Measurements from ENCODE around the gene LDLRAD4.

The LDLRAD4 gene

GRCh38 chr18:13562494-13563029 is 344.0 kb downstream of the LDLRAD4 start:
- no peak overlapping the region for H3K9ac ChIP-seq (ENCODE audit: low read length)
- H3K9me3 ChIP-seq (ENCODE audit: control insufficient read depth, low read length): no peaks in the 10 kb centered on the region
- H3K27me3 ChIP-seq (replicated peaks; ENCODE audit: control insufficient read depth, insufficient read depth, low read length): peaks cover 8% of the 10 kb centered on the region
- no peak for DNase-seq (ENCODE audit: low read depth)
- no peak overlapping the region for H3K4me3 ChIP-seq (ENCODE audit: low read length)
- H3K36me3 ChIP-seq (ENCODE audit: control insufficient read depth, insufficient read depth, low read length, severe bottlenecking): no peaks in the 10 kb centered on the region
- H3K4me1 ChIP-seq (ENCODE audit: control insufficient read depth, insufficient read depth, low read length): peaks cover 8% of the 10 kb centered on the region

- no peak for DNase-seq (ENCODE audit: low read depth)
- Histone ChIP-seq H3K9me3 (ENCODE audit: control insufficient read depth, low read length) (no peaks in the 10 kb centered on the region), H3K4me1 (ENCODE audit: control insufficient read depth, insufficient read depth, low read length) (peaks cover 16% of the 10 kb centered on the region), H3K27me3 (replicated peaks; ENCODE audit: control insufficient read depth, insufficient read depth, low read length) (peaks cover 8% of the 10 kb centered on the region), H3K9ac (ENCODE audit: low read length) (no peak overlapping the region), H3K36me3 (ENCODE audit: control insufficient read depth, insufficient read depth, low read length, severe bottlenecking) (no peaks in the 10 kb centered on the region), H3K4me3 (ENCODE audit: low read length) (no peak overlapping the region)
Observed at GRCh38 chr18:13563390-13563805, 344.8 kb downstream of the LDLRAD4 start.

GRCh38 chr18:13564579-13564978 is 346.0 kb downstream of the LDLRAD4 start:
- no peak overlapping the region for H3K9ac ChIP-seq (ENCODE audit: low read length)
- H3K9me3 ChIP-seq (ENCODE audit: control insufficient read depth, low read length): no peaks in the 10 kb centered on the region
- H3K4me3 ChIP-seq (ENCODE audit: low read length): no peak overlapping the region

GRCh38 chr18:13565228-13565627 is 346.7 kb downstream of the LDLRAD4 start:
- Histone ChIP-seq H3K4me1 (ENCODE audit: control insufficient read depth, insufficient read depth, low read length) (peaks cover 23% of the 10 kb centered on the region), H3K27me3 (replicated peaks; ENCODE audit: control insufficient read depth, insufficient read depth, low read length) (peaks cover 8% of the 10 kb centered on the region), H3K9me3 (ENCODE audit: control insufficient read depth, low read length) (no peaks in the 10 kb centered on the region), H3K4me3 (ENCODE audit: low read length) (no peak overlapping the region), H3K36me3 (ENCODE audit: control insufficient read depth, insufficient read depth, low read length, severe bottlenecking) (no peaks in the 10 kb centered on the region), H3K9ac (ENCODE audit: low read length) (no peak overlapping the region)
- no peak for DNase-seq (ENCODE audit: low read depth)

More at GRCh38 chr18:13564579-13564978, 346.0 kb downstream of the LDLRAD4 start:
- Histone ChIP-seq H3K4me1 (ENCODE audit: control insufficient read depth, insufficient read depth, low read length) (peaks cover 23% of the 10 kb centered on the region), H3K27me3 (replicated peaks; ENCODE audit: control insufficient read depth, insufficient read depth, low read length) (peaks cover 8% of the 10 kb centered on the region), H3K36me3 (ENCODE audit: control insufficient read depth, insufficient read depth, low read length, severe bottlenecking) (no peaks in the 10 kb centered on the region)
- DNase-seq (ENCODE audit: low read depth): no peak

GRCh38 chr18:13566941-13567746 is 348.6 kb downstream of the LDLRAD4 start:
- H3K36me3 ChIP-seq (ENCODE audit: control insufficient read depth, insufficient read depth, low read length, severe bottlenecking): no peaks in the 10 kb centered on the region
- H3K4me1 ChIP-seq (ENCODE audit: control insufficient read depth, insufficient read depth, low read length): peaks cover 23% of the 10 kb centered on the region
- DNase-seq (ENCODE audit: low read depth): no peak
- no peak overlapping the region for H3K4me3 ChIP-seq (ENCODE audit: low read length)
- peak overlapping the region; percentile 43 for H3K9ac ChIP-seq (ENCODE audit: low read length)
- H3K9me3 ChIP-seq (ENCODE audit: control insufficient read depth, low read length): no peaks in the 10 kb centered on the region
- H3K27me3 ChIP-seq (replicated peaks; ENCODE audit: control insufficient read depth, insufficient read depth, low read length): peaks cover 8% of the 10 kb centered on the region

GRCh38 chr18:13568443-13569392 is 350.2 kb downstream of the LDLRAD4 start:
- Histone ChIP-seq H3K9me3 (ENCODE audit: control insufficient read depth, low read length) (no peaks in the 10 kb centered on the region), H3K36me3 (ENCODE audit: control insufficient read depth, insufficient read depth, low read length, severe bottlenecking) (no peaks in the 10 kb centered on the region), H3K4me3 (ENCODE audit: low read length) (no peak overlapping the region), H3K9ac (ENCODE audit: low read length) (no peak overlapping the region), H3K4me1 (ENCODE audit: control insufficient read depth, insufficient read depth, low read length) (peaks cover 23% of the 10 kb centered on the region), H3K27me3 (replicated peaks; ENCODE audit: control insufficient read depth, insufficient read depth, low read length) (peaks cover 3% of the 10 kb centered on the region)
- DNase-seq (ENCODE audit: low read depth): no peak

GRCh38 chr18:13570216-13570615 is 351.7 kb downstream of the LDLRAD4 start:
- Histone ChIP-seq H3K27me3 (replicated peaks; ENCODE audit: control insufficient read depth, insufficient read depth, low read length) (no peaks in the 10 kb centered on the region), H3K9ac (ENCODE audit: low read length) (no peak overlapping the region)
- no peak for DNase-seq (ENCODE audit: low read depth)

GRCh38 chr18:13570856-13571495 is 352.4 kb downstream of the LDLRAD4 start:
- Histone ChIP-seq H3K36me3 (ENCODE audit: control insufficient read depth, insufficient read depth, low read length, severe bottlenecking) (no peaks in the 10 kb centered on the region), H3K4me3 (ENCODE audit: low read length) (no peak overlapping the region), H3K9me3 (ENCODE audit: control insufficient read depth, low read length) (no peaks in the 10 kb centered on the region), H3K27me3 (replicated peaks; ENCODE audit: control insufficient read depth, insufficient read depth, low read length) (no peaks in the 10 kb centered on the region), H3K4me1 (ENCODE audit: control insufficient read depth, insufficient read depth, low read length) (peaks cover 23% of the 10 kb centered on the region), H3K9ac (ENCODE audit: low read length) (no peak overlapping the region)
- peak; percentile 10 for DNase-seq (ENCODE audit: low read depth)

More at GRCh38 chr18:13570216-13570615, 351.7 kb downstream of the LDLRAD4 start:
- Histone ChIP-seq H3K4me1 (ENCODE audit: control insufficient read depth, insufficient read depth, low read length) (peaks cover 23% of the 10 kb centered on the region), H3K4me3 (ENCODE audit: low read length) (no peak overlapping the region), H3K9me3 (ENCODE audit: control insufficient read depth, low read length) (no peaks in the 10 kb centered on the region), H3K36me3 (ENCODE audit: control insufficient read depth, insufficient read depth, low read length, severe bottlenecking) (no peaks in the 10 kb centered on the region)

- H3K9me3 ChIP-seq (ENCODE audit: control insufficient read depth, low read length): no peaks in the 10 kb centered on the region
- DNase-seq (ENCODE audit: low read depth): no peak
- H3K4me3 ChIP-seq (ENCODE audit: low read length): no peak overlapping the region
- peaks cover 21% of the 10 kb centered on the region for H3K4me1 ChIP-seq (ENCODE audit: control insufficient read depth, insufficient read depth, low read length)
- no peak overlapping the region for H3K9ac ChIP-seq (ENCODE audit: low read length)
- H3K27me3 ChIP-seq (replicated peaks; ENCODE audit: control insufficient read depth, insufficient read depth, low read length): no peaks in the 10 kb centered on the region
- no peaks in the 10 kb centered on the region for H3K36me3 ChIP-seq (ENCODE audit: control insufficient read depth, insufficient read depth, low read length, severe bottlenecking)
Observed at GRCh38 chr18:13572148-13572547, 353.6 kb downstream of the LDLRAD4 start.

GRCh38 chr18:13572721-13573120 is 354.2 kb downstream of the LDLRAD4 start:
- peaks cover 21% of the 10 kb centered on the region for H3K4me1 ChIP-seq (ENCODE audit: control insufficient read depth, insufficient read depth, low read length)
- no peaks in the 10 kb centered on the region for H3K36me3 ChIP-seq (ENCODE audit: control insufficient read depth, insufficient read depth, low read length, severe bottlenecking)
- no peak overlapping the region for H3K9ac ChIP-seq (ENCODE audit: low read length)
- no peaks in the 10 kb centered on the region for H3K9me3 ChIP-seq (ENCODE audit: control insufficient read depth, low read length)
- no peak for DNase-seq (ENCODE audit: low read depth)
- no peaks in the 10 kb centered on the region for H3K27me3 ChIP-seq (replicated peaks; ENCODE audit: control insufficient read depth, insufficient read depth, low read length)
- H3K4me3 ChIP-seq (ENCODE audit: low read length): no peak overlapping the region

All from adipocyte (in vitro differentiated cells).